Left forelimb (tissue), 1 donor: Measurements from ENCODE around the gene TBC1D8.
A peak's percentile ranks its signal among the peaks of the same experiment; 100 is the strongest.

ENCODE experiments used
- DNase-seq: peaks from one replicate; pipeline ENCODE4 v3.0.0-alpha.2; 2018; ENCODE audit warnings: low spot score

TBC1D8 gene

DNA sequence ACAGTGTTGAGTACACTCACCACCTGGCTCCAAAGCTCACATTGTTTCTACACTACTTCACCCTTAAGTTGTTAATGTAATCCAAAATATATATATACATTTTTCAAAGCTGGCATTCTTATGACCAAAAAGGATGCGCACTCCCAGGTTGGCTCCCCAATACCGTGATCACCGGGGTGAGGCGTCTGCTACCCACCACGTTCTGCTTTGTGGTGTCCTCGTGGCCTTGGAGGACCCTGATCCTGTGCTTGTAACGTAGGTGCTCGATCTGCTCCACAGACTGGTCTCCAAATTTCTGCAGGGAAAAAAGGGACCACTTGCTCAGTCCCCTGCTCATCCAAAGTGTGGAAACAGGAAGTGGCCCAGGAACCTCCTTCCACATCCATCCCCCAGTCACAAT lies 123.3 kb downstream of the TBC1D8 start:
- no peak for DNase-seq

DNA sequence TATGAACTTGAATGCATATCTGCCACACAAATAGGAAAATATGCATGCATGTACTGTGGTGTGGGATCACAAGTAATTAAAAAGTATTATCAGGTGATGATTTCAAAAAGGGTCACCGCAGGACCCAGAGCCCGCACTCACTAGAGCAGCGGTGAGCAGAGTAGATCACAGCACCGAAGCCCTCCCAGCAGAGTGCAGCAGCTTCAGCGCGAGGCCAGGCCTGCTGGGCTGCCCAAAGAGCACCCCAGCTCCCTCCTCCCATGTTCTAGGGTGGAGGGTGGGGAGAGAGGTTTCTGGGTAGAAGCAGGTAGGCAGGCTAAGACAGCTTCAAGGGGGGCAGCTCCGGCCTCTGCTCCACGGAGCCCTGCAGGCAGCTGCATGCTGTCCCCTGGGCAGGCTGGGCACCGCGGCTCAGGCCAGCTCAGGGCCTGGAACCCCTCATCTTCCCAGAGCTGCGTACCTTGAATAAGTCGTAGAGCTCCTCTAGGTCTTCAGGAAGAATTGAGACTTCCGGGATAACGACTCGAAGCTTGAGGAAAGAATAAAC lies 124.2 kb downstream of the TBC1D8 start:
- no peak for DNase-seq

DNA sequence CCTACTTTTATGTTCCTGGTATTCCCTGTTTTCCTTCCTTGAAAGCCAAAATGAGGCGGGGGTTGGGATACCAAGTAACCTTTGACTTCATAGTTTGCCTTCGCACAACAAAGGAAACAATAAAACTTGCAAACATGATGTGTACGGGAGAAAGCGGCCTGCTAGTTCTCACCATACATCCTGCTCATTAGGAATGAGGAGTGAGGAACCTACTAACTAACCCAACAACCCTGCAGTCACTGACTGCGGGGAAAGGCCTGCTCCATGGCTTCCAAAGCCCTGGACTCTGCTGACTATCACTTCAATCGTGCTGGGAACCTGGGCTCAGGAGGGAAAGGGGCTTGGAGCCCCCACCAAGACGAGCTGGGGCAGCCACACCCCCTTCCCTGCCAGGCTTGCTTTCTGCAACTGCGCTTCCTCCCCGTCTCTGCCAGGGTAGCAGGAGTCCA lies 124.9 kb downstream of the TBC1D8 start:
- DNase-seq, result no peak

DNA sequence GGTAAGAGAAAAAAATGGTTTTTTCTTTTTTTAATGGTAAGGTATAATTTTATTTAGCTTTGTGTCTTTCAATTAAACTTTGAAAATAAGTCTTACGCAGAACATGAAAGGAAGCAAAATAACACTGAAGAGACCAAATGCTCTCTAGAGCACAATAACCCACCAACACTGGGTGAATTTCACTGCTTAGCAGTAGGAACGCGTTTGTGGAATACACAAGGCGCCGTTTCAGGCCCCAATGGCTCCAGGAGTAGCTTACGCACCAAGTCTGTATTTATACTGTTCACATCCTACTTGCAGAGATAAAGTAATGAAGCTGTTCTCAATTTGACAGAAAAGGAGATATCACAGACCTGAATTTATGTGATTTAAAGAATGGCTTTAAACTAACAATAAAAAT lies 125.6 kb downstream of the TBC1D8 start:
- no peak for DNase-seq

DNA sequence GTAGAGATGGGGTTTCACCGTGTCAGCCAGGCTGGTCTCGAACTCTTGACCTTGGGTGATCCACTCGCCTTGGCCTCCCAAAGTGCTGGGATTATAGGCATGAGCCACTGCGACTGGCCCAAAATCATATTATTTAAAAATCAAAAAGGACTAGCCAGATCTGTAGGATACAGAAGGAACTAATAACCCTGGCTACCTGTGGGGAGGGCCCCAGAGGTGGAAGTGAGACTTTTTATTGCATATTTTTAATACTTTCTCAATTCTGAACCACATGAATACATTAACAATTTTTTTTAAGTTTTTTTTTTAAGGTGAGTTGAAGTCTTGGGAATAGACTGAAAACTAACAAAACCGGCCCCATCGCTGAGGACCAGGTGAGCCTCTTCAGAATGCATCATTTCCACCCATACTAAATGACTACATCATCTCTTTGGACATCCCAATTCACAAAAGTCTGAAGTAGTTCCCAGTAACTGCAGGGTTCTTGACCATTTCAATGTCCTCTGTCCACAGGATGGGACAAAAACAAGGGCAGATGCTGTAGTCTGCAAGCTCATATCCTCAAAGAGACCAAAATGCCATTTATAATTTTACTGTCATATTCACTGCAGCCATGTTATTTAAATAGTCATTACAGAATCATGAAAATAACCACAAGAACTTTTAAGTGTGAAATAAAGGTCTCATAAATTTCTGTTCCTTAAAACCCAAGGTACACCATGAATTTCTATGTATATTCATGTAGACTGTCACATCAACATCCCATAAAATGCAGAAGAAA lies 127.7 kb downstream of the TBC1D8 start:
- no peak for DNase-seq

DNA sequence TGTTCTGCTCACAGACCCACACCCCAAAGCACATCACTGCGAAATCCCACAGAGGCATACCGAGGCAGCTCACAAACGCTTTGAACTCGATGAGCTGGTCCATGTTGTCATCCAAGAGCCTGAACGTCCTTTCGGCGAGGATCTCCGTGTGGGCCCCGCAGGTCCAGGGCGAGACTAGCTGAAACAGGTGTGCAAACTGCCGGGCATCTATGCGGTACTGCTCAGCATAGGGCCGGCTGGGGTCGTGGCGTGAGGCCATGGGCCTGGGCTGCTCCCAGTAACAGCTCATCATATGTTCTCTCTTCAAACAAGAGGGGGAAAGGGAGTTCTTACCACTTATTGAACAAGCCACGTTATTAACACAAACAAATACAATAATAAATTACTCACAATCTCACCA lies 129.0 kb downstream of the TBC1D8 start:
- no peak for DNase-seq

DNA sequence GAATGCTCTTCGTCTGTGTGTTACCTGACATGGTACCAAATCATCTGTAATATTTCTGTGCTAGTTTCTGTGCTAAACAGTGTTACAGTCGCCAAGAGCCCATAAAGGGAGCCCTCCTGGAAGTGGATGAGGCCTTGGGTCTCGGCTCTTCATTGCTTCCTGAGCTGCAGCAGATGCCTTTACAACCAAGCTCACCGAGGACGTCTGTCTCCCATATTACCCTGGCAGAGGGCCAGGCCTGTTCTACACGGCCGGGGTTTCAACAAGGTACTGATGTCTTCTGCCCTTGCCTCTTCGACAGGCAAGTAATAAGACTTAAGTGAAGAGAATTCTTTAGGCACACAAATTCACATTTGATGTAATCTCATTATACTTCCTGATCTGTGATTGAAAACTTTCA lies 132.2 kb downstream of the TBC1D8 start:
- no peak for DNase-seq

DNA sequence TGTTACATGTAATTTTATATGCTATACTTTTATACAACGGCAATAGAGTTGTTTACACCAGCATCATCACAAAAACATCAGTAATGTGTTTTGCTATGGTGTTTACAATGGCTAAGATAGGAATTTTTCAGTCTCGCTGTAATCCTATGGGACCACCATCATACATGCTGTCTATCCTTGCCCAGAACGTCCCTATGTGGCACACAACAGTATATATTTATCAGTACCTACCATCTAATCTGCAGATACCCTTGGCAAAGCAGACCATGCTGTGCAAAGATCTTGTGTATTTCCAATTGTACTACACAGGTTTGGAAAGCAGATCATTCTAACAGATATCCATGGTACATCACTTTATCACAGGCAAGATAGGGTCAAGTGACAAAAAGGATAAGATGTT lies 133.8 kb downstream of the TBC1D8 start:
- DNase-seq, result no peak

DNA sequence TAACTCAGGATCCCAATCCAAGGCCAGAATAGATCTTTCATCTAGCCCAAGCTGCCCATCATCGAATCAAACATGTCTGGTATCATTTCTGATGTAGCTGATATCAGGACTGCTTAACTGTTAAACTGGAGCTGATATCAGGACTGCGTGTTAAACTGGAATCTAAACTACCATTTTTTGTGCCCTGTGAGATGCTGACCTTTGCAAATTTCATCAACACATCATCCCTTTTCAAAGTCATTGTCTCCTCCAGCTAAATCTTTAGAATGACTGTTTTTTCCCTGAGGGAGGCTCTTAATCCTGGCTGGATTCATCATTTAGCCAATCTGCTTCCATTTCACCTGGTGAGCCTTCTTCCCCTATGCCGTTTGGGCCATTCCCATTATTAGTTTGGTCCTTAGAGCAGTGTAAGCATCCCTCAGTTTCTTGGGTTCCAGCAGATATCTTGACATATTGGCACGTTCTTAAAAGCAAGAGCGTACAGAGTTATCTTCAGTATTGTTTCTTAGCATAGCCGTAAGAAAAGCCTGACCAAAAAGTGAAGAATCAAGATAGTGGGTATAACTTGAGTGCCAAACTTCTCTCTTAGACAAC lies 136.8 kb downstream of the TBC1D8 start:
- DNase-seq, result no peak

DNA sequence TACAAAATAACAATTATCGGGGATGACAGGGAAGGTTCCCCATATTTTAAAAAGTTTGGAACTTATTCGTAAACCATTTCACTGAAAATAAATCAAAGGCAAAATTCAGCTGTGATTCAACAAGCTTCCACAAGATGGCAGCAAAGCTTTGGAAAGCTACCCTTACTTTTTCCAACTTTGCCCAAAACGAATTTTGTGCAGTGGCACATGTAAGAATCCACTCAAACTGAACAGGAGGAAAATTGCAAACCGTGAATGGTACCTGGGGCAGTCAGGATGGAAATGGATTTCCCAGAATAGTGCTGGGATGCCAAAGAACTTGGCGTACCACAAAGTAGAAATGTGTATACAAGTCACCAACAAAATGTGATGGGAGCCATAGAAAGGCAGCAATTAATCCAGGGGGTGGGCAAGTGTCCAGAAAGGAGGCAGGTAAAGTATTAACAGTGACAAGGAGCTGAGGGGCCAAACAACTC lies 138.4 kb downstream of the TBC1D8 start:
- DNase-seq, result no peak

DNA sequence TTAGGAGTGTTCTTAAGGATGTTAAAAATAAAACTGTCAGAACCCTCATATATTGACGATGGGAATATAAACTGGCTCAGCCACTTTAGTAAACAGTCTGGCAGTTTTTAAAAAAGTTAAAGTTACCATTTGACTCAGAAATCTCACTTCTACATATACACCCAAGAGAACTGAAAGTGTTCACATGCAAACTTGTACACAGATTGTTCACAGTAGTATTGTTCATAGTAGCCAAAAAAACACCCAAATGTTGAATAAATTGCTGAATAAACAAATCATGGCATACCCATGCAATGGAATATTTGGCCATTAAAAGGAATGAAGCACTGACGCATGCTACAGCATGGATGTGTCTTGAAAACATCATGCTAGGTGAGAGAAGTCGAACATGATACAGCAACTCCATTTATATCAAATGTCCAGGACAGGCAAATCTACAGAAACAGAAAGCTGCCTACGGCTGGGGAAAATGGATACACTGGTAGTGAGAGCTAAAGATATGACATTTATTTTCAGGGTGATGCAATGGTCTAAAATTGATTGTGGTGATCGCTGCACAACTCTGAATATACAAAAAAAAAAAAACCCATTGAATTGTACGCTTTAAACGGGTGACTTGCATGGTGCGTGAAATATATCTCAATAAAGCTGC lies 139.0 kb downstream of the TBC1D8 start:
- DNase-seq, result no peak

DNA sequence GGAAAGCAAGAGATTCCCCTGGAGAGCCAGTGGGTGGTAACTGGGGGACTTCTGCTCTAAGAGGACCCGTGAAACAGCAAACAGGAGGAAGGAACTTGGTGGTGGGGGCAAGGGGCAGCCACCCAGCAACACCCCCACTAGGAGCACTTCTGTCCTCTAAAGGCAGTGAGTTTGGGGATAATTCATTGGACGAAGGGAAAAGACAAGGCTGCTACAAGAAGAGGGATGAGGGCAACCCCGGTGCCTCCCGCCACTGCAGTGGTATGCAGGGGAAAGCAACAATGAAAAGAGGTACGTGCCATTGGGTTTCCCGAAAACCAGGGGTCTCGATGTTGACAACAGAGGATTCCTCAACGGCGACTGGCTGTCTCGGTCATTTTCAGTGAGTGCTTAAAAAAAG lies 140.0 kb downstream of the TBC1D8 start:
- DNase-seq, result no peak

DNA sequence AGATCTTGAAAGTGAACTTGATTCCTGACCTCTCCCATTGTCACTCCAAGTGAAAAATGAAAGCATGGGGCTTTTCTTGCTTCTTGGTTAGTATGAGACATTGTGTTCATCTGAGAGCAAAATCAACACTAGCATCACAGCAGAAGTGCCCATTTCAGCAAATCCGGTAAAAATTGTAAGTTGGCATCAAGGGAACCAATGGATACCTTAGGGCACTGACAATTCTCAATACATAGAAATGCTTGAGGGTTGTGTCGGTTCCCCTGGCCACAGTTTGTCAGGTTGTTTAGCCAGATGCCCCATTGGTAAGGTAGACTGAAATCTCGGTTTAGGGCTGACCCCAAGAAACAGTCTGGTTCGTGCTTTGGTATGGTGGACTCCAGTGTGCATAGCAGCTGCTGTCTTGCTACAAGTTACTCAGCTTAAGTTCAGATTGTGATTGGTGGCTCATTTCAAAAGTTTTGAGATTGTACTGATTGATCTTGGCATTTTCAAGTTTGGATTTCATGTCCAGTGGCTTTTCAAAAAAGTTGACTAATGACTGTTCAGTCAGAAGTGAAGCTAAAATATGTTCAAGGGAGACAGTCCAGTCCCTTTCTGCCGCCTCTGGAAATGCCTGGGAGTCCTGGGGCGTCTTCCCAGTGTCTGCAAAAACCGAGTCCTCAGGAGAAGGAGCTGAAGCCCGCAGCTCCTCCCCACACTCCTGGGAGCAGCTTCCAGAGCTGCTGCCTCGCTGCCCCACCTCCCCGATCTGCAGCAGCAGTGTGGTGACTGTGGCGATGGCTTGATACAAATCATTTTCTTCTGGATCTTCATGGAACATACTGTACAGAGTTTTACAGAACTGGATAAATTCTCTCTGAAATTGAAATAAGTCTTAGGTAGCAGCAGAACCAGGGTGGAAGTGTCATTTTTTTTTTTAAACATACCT lies 143.5 kb downstream of the TBC1D8 start:
- DNase-seq, result no peak

DNA sequence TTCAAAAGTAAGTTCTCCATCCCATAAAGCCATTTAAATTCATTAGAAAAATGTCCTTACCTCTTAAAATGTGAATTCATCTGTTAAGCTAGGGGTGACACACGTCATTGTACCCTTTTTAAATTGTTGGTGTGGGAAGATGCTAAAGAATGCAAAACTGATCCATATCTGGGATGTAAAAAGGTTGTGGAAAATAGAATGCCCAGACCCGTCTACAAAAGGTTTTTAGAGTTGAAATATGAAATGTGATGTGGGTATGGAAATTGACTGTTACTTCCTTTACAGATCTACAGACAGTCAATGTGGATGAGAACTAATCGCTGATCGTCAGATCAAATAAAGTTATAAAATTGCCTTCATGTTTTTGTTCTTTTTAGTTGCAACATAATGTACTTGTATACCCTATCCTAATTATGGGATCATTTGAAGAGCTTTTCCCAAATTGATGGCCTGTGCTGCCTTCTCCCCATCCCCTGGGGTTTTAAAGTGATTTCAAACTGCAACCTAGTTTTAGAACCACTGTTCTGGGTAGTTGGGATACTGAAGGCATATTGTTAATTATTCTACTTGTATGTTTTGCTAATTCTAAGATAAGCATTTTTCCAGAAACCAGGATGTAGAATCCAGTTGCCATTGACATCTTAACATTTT lies 145.0 kb downstream of the TBC1D8 start:
- DNase-seq, result no peak

DNA sequence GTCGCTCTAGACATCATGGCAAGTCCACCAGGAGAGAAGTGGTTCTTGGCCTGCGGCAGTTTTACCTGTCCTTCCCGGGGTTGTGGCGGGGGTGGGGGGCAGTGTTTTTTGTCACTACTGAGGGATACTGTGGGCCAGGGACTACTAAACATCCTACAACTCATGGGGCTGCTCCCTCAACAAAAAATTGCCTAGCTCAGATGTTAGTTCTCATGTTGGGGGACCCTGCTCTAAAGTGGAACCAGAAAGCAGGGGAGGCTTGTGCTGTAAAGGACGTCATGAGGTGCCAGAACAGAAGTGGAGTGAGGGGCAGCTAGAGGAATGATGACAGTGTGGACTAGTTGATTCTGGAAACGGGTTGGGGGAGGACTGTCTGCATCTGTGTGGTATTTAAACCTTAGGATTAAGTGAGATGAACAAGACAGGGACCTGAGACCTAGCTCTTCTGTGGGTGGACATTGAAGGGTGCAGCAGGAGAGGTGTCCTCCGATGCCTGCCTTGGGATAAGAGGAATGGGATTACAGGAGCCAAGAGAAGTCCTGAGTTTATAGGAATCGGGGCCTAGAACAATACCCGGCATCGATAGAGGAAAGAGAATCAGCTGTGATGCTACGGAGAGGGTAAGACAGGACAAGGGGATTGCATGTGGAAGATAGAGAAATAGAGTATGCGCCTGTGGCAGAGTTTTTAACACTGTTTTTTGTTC lies 146.4 kb downstream of the TBC1D8 start:
- no peak for DNase-seq

DNA sequence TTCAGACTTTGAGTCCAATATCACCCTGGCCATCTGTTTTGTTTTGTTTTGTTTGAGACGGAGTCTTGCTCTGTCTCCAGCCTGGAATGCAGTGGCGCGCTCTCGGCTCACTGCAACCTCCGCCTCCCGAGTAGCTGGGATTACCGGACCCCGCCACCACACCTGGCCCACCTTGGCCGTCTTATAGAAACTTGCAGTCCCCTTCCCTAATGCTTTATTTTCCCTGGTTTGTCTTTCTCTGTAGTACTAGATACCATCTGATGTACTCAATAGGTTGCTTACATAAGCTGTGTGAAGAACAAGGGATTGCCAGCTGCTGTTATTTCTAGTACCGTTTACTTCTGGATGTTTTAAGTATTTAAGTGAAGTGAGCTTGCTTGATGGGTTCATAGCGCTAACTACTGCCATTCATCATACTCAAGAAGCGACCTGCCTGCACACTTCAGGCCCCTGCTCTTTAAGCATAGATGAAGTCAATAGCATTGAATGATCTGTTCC lies 147.9 kb downstream of the TBC1D8 start:
- no peak for DNase-seq

DNA sequence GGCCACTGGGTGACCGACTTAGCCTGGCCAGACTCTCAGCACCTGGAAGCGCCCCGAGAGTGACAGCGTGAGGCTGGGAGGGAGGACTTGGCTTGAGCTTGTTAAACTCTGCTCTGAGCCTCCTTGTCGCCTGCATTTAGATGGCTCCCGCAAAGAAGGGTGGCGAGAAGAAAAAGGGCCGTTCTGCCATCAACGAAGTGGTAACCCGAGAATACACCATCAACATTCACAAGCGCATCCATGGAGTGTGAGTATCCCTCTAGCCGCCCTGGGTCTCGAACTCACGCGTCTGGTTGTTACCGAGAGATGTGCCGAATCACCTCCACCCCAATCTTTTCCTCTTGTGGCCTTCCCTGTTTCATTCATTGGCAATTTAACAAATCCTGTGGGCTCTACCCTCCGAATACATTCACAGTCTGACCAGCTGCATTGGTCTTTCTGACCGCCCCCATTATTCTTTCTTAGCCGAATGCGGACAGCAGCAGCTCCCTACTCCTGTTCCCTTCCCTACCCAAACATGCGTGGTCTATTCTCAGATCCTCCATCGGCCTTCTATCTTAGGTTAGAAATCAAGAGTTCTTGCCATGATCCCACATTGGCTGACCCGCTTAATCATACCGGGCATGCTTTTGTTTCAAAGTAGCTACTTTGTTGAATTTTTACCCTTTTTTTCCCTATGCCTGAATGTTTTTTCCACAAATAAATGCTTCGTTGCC lies 148.5 kb downstream of the TBC1D8 start:
- DNase-seq, result no peak

DNA sequence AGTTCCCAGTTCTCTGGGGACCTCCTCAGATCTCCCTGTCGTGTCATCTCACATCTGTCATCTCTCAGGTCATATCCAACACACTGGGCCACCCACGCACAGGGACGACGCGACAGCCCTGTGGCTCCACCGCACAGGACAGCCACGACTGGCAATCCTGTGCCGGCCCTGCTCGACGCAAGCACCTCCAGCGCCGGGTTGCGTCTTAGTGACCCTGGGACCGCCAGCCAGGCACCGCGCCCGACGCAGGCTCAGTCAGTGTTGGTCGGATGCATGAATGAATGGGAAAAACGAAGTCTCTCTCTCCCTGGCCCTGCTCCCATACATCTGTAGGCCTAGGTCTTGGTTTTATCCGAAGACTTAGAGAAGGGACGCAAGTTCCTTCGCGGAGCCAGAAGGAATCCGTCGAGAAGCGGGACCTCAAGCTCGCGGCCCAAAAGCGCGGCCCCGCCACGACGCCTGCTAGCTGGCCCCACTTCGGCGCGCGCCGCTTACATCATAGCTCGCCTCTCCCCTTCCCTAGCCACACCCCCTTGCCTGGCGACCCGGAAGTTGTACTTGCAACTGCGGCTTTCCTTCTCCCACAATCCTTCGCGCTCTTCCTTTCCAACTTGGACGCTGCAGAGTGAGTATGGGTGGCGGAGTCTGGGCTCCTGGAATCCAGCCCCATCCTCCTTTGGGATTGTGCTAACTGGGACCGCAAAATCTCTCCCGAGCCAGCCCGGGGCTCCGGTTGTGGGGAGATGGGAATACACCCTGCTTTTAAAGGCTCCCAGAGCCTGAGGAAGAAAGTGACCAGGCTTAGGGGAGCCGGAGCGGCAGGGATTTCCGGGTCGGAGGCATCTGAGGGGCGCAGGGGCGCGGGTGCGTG lies 149.3 kb downstream of the TBC1D8 start, which contains the start of gene RPL31:
RPL31 (plus strand) TSS at position 599 of the 871 bp plus-strand sequence. CDS start 413 bp downstream, outside the sequence.
- peak; percentile 97 for DNase-seq

DNA sequence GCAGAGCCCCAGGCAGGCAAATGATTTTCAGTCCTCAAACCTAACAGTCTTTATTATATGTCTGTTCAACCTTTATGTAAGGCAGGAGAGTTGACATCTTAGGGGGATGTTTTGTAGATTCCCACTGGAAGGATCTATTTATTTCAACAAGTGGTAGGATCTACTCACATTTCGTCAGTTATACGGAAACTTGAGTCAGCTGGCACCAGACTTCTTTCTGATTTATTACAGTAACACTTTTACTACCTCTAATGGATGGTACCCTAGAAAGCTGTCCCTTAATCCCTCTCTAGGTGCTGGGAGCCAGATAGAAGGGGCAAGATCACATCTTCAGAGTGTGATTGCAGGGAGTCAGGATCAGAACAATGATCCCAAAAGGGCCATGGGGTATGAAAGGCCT lies 151.2 kb downstream of the TBC1D8 start:
- no peak for DNase-seq
